VCaP (cell line): Measurements from ENCODE around the gene SMTNL2.
"Not testable (repeated sequence)": the region's sequence is repeated elsewhere in the genome, so short reads cannot be mapped to it uniquely, and the experiment has no call there.

Experiments
- H3K27ac ChIP-seq: fragments of 450-650 bp; 2 replicates; pipeline ENCODE4 v1.5.1; 2017
- CTCF ChIP-seq: fragments of 450-650 bp; conservative IDR thresholded peaks from 2 replicates; pipeline ENCODE4 v1.5.1; 2017; ENCODE audit warnings: mild to moderate bottlenecking, moderate library complexity

Gene SMTNL2

GRCh38 chr17:4634976-4635375 lies 50.6 kb downstream of the SMTNL2 start:
- no peak for TF ChIP-seq CTCF
- no peak overlapping the region for H3K27ac ChIP-seq

GRCh38 chr17:4635823-4636375 lies 51.6 kb downstream of the SMTNL2 start:
- no peak overlapping the region for H3K27ac ChIP-seq
- TF ChIP-seq CTCF: no peak

GRCh38 chr17:4636474-4637100 lies 52.3 kb downstream of the SMTNL2 start:
- no peak for TF ChIP-seq CTCF
- H3K27ac ChIP-seq: no peak overlapping the region

- H3K27ac ChIP-seq: peak overlapping the region; percentile 54
Measured at GRCh38 chr17:4638766-4639165, 54.4 kb downstream of the SMTNL2 start.

- TF ChIP-seq CTCF: peak; percentile 29; the same call in 1 of the 2 replicates
- H3K27ac ChIP-seq: peak overlapping the region; percentile 54
Measured at GRCh38 chr17:4639301-4640059, 55.2 kb downstream of the SMTNL2 start.

GRCh38 chr17:4640569-4641188 lies 56.4 kb downstream of the SMTNL2 start:
- not testable (repeated sequence) for H3K27ac ChIP-seq

- no peak for TF ChIP-seq CTCF
- H3K27ac ChIP-seq: no peak within 1 kb of the TSS
Measured at GRCh38 chr17:4641297-4642195, 57.2 kb downstream of the SMTNL2 start, which contains the start of gene ALOX15. Gene ALOX15, minus strand, starts transcription at chr17:4641678. Its CDS starts 27 bp downstream, at chr17:4641651.

- H3K27ac ChIP-seq: no peak overlapping the region
- no peak for TF ChIP-seq CTCF
Measured at GRCh38 chr17:4642286-4642685, 58.0 kb downstream of the SMTNL2 start.
